GM18909 (cell line): Measurements from ENCODE around the gene LOX.

Experiments
- ATAC-seq: cut with Tn5 transposase; IDR thresholded peaks from one replicate; pipeline ENCODE4 v1.9.1; 2021; ENCODE audit warnings: mild to moderate bottlenecking; ENCODE audit not compliant: unreplicated experiment, poor library complexity

Gene LOX

DNA sequence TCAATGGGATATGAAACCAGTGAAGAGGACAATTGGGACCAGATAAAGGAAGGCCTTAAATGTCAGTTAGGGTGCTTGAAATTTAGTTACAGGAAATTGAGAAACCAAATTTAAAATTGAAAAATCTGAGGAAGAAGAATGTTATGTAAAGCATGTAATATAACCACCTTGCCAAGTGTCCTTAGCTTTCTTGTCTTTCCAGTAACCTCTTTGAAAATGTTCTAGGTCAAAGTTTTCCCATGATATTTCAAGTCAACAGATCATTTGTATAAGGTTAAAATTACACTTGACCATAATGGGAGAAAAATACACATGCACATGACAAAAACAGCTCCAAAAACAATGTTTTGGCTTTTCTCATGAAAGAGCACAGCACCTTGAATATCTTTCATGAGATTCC, 21.1 kb downstream of the LOX start:
- ATAC-seq = no peak

DNA sequence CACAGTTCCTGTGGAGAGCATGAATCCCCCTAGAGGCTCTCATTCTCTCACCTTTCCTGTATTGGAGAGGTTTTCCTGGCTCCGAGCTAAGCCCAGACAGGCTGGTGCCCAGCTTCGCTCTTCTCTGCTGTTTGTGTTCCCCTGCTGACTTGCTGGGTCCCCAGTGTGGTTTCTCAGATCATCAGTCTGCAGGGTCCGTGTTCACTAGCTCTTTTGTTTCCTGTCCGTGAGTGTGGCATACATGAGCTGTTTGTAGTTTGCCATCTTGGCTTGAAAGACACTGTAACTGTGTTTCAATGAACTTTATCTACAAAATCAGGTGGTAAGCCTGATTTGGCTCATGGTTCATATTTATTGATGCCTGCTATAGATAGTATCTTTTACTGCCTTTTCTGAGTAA, 23.8 kb downstream of the LOX start:
- no peak for ATAC-seq

DNA sequence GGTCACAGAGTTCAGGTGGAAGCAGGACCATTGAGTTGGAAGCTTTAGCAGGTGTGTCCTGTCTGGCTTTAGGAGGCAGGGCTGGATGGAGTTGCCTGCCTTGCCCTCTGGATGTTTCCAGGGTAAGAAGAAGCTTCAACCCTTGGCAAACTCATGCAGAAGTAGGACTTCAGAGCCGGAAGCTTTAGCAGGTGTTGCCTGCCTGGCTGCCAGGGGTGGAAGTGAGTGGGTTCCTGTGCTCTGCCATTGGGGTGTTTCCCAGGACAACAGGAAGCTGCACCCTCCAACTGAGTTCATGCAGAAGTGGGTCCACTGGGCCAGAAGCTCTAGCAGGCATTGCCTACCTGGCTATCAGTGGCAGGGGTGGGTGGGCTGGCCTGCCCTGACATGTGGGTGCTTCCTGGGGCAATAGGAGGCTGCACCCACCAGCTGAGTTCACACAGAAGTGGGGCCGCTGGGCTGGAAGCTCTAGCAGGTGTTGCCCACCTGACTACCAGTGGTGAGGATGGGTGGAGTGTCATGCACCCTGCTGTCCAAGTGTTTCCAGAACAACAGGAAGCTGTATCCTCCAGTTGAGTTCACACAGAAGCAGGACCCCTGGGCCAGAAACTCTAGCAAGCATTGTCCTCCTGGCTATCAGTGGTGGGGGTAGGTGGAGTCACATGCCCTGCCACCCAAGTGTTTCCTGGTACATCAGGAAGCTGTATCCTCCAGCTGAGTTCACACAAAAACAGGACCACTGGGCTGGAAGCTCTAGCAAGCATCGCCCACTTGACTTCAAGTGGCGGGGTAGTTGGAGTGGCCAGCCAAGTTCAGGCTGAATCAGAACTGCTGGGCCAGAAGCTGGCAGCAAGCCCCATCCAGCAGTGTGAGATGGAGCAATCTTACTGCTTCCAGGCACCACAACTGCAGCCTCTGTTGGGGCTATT, 24.6 kb downstream of the LOX start:
- no peak for ATAC-seq

DNA sequence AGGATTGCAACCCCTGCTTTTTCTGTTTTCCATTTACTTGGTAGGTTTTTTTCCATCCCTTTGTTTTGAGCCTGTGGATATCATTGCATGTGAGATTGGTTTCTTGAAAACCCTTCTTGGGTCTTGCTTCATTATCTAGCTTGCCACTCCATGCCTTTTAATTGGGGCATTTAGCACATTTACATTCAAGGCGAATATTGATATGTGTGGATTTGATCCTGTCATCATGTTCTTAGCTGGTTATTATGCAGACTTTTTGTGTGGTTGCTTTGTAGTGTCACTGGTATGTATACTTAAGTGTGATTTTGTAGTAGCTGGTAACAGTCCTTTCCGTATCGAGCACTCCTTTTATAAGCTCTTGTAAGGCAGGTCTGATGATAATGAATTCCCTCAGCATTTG, 26.5 kb downstream of the LOX start:
- no peak for ATAC-seq

DNA sequence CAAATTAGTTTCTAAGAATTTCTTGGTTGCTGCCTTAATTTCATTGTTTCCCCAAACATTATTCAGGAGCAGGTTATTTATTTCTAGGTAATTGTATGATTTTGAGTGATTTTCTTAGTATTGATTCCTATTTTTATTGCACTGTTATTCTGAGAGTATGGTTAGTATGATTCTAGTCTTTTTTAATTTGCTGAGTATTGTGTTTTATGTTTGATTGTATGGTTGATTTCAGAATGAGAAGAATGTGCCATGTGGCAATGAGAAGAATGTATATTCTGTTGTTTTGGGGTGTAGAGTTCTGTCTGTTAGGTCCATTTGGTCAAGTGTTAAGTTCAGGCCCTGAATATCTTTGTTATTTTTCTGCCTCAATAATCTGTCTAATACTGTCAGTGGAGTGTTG, 27.1 kb downstream of the LOX start:
- ATAC-seq = no peak

DNA sequence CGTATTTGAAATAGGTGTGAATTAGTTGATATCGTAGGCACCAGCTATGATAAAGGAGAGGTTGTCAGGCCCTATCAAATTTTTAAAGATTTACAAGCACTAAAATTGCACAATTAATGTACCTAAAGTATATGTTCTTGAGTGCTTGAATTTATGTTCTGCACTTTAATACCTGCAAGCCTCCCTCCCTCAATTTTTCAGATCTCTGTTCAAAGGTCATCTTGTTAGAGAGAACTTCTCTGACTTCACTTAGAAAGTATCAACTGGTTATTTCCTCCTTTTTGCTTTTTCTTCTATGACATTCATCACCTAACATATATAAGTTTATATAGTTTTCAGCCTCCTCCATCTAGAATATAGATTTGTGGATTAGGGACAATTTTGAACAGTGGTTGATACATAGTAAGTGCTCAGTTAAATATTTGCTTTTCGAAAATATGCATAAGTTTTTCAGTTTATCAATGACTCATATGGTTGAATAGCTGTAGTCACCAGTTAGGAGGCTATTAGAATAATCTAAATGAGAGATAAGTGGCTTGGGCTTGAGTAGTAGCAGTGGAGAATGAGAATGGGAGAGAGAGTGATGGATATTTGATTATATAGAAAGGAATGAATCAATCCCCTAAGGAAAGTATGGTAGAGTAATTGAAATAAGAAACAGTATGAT, 37.3 kb downstream of the LOX start:
- no peak for ATAC-seq

DNA sequence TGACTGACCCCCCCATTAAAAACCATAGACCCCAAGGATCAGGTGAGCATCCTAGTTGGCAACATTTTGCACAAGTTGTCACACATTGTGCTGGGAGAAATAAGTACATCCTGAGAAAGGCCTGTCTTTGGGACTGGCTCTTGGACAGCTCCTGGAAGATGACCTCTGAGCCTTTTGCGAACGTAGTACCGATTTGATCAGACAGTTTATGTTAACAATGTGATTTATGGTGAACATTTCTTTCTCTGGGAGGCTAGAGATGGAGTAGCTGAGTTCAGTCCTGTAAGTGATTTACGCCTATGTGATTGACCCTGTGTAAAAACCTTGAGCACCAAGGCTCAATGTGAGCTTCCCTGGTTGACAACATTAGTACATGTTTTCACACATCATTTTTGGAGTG, 41.7 kb downstream of the LOX start:
- no peak for ATAC-seq

DNA sequence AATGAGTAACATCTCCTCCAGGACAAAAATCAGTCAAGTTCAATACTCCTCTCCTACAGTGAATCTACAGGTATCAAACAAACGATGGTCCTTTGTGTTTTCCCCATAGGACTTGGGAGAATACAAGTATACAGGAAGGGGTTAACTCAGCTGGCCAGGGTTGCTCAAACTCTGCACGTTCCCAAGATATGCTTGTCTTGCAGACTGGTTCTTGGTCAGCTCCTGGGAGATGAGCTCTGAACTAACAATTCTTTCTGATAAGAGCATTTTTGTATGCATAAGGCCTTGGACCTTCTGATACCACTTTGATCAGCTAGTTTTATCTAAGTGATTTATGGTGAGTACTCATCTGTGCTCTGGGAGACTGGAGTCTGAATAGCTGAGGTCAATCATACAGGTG, 42.1 kb downstream of the LOX start:
- ATAC-seq = no peak

DNA sequence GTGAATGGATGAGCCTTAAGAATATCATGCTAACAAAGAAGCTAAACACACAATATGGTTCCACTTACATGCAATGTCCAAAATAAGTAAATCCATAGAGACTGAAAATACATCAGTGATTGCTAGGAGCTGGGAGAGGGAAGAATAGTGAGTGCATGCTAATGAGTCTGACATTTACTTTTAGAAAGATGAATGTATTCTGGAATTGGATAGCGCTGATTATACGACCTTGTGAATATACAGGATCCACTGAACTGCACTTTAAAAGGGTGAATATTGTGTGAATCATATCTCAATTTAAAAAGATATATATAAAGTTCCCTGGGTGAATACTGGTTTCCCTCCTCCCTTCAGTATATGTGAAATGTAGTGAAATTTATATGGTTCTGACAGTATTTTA, 46.2 kb downstream of the LOX start:
- no peak for ATAC-seq

DNA sequence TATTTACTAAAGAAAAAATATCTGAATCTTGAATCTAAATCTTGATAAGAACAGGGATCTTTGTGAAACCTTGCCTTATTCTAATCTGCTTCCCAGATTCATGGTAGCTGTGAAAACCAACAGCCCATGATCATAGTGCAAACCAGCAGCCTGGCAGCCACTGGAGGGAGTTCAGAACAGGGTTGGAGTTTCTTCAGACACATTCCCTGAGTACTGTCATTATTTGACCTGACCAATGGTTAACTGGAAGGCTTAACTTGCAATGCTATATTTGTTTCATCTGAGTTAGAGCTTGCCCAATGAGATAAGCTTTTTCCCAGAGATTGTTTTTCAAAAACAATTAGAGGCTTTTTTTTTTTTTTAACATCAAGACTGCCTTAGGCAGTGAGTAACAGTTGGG, 47.8 kb downstream of the LOX start:
- no peak for ATAC-seq

DNA sequence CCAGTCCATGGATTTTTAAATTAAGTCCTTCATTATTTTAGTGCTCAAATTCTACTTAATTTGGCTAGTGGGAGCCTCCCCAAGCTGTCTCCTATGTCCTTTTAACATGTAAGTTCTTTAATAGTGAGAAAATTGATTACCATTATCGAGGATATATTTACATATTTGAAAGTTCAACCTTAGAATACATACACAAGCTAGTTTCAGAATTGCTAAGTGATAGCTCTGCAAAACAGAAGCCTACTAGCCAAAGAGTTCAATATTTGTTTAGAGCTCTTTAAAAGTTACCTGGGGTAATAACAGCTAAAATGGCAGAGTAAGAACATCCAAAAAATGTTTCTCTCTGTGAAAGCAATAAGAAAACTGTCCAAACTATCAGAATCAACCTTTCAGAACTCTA, 48.2 kb downstream of the LOX start:
- no peak for ATAC-seq

DNA sequence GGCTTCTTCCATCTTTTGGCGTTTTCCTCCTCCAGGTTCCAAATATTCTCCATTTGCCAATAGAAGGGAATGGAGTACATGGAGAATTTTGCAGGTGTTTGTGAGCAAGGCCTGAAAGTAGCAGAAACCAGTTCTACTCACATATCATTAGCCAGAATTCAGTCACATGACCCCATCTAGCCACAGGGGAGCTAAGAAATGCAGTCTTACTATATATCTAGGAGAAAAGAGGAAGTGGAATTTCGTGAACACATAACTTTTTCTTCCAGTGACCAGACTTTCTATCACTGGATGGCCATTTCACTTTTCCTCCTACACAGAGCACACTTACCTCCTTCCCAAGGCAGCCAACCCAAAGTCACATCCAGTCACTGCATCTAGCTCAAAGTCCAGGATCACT, 55.1 kb downstream of the LOX start:
- ATAC-seq = peak; percentile 75

DNA sequence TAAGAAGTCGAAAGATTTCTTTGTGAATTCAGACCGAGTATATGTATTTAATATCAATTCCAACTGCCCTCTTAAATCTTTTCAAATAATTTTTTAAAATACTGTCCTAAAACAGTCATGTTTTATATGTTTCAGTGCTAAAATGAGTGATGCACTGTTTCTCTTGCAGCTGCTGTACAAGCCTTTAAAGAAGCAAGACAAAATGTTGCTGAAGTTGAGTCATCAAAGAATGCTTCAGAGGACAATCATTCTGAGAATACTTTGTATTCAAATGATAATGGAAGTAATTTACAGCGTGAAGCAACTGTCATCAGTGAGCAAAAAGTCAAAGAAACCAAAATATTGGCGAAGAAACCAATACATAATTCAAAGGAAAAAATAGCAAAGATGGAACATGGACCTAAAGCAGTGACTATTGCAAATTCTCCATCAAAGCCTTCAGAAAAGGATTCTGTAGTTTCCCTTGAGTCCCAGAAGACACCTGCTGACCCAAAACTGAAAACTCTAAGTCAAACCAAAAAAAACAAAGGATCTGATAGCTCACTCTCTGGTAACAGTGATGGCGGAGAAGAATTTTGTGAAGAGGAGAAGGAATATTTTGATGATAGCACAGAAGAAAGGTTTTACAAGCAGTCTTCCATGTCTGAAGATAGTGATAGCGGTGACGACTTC, 58.0 kb downstream of the LOX start:
- no peak for ATAC-seq

DNA sequence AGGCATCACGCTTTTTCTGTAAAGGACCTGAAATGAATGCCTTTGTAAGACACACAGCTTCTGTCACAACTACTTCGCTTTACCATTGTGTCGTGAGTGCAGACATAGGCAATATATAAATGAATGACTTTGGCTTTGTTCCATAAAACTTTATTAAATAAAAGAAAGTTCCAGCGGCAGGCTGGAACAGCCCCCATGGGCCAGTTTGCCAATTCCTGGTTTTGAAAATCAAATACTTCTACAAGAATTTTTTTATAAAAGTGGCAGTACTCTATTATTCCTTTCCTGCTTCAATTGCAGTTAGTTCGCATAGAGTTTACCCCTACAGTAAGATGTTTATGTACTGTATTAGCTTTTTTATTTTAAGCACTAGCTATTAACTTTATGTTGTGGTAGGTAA, 62.6 kb downstream of the LOX start:
- ATAC-seq = no peak

DNA sequence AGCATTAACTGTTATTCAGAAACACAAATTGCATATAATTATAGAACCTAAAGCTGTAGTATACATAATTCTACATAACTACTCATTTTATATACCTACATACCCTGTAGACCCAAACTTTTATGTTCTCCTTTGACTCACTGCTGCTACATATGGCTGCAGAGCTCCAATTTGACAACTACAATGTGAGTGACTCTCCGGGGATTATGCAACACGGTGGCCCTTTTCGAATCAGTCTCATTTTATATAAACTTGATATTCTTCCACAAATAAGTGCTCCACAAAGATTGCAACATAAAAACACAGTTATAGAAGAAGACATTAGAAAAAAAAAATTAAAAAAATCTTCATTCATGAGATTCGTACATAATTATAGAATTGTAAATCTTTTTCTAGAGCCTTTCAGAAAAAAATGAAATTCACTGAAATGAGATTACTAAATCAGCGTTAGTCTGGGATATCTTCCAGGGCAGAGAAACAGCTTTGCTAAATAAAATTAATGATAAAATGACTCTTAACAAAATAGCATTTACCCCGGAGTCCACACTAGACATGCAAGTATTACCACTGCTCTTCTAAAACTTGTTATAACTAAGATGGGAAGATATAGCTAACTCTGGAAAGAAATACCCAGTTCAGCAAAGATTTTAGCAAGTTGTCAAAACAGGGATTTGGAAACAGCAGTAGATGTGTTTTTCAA, 63.7 kb downstream of the LOX start:
- no peak for ATAC-seq
